Fibroblast of the aortic adventitia (primary cell): ENCODE data around the gene MRTFB. TPM values are rescaled to one million over a fixed set of nuclear protein-coding genes. Genes with fewer than 3 reads are reported as not detected.
A peak's percentile ranks its signal among the peaks of the same experiment; 100 is the strongest.

Experiments used
- DNase-seq: peaks from one replicate; pipeline ENCODE4 v3.0.0-alpha.2; 2010; ENCODE audit warnings: low read depth
- H3K4me3 ChIP-seq: 2 replicates; pipeline ENCODE4 v1.5.1; 2011; ENCODE audit warnings: low read depth, mild to moderate bottlenecking, control low read depth, low read length, moderate library complexity
- CTCF ChIP-seq: IDR thresholded peaks from 2 replicates; pipeline ENCODE4 v1.5.1; 2011; ENCODE audit warnings: mild to moderate bottlenecking, low read length, control low read depth, inconsistent platforms; ENCODE audit not compliant: insufficient read depth
- total RNA-seq: library from RNA; depleted of rRNA; stranded (reverse); fragments of >200 nt; gene quantifications from 2 replicates; pipeline ENCODE4 v1.2.3, GENCODE V29; 2012; ENCODE audit warnings: low replicate concordance

The MRTFB gene
- total RNA-seq, 1 donor = 13.2 TPM

- no peak for DNase-seq
- H3K4me3 ChIP-seq = no peak overlapping the region
- TF ChIP-seq CTCF = no peak
These were observed 84.6 kb downstream of the MRTFB start for GRCh38 chr16:14155572-14156190.

GRCh38 chr16:14164916-14165662, 94.0 kb downstream of the MRTFB start:
- DNase-seq = no peak
- no peak overlapping the region for H3K4me3 ChIP-seq
- no peak for TF ChIP-seq CTCF

GRCh38 chr16:14168146-14168545, 97.0 kb downstream of the MRTFB start:
- H3K4me3 ChIP-seq = no peak overlapping the region
- TF ChIP-seq CTCF = no peak
- DNase-seq = peak; percentile 5

GRCh38 chr16:14172200-14172809, 101.2 kb downstream of the MRTFB start:
- peak; percentile 34 for DNase-seq
- no peak overlapping the region for H3K4me3 ChIP-seq
- TF ChIP-seq CTCF = no peak

- H3K4me3 ChIP-seq = no peak overlapping the region
- no peak for TF ChIP-seq CTCF
- DNase-seq = no peak
These were observed 104.0 kb downstream of the MRTFB start for GRCh38 chr16:14175086-14175485.

GRCh38 chr16:14177704-14178103, 106.6 kb downstream of the MRTFB start:
- DNase-seq = no peak
- no peak for TF ChIP-seq CTCF
- no peak overlapping the region for H3K4me3 ChIP-seq
